ENCODE results near the gene ERCC6.

Gene ERCC6

DNA sequence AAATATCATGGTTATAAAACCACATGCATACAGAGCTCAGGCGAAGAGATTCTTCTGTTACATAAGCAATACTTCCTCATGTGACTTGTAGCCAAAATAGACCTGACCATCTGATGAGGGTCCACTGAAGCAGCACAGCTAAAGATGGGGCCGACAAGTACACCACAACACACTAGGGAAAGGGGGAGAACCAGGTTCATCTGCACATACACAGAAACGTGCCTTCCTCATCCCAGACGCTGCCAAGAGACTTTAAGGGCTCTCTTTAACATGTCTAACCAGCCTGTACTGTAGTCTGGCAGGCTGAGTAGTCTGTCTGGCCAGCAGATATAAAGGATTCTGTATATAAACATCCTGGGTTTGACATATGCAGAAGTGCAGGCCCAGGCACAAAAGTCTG, 30.3 kb downstream of the ERCC6 start:
- DNase-seq = no peak

GRCh38 chr10:49508249-49508648, 30.7 kb downstream of the ERCC6 start:
- DNase-seq = peak; percentile 68

DNA sequence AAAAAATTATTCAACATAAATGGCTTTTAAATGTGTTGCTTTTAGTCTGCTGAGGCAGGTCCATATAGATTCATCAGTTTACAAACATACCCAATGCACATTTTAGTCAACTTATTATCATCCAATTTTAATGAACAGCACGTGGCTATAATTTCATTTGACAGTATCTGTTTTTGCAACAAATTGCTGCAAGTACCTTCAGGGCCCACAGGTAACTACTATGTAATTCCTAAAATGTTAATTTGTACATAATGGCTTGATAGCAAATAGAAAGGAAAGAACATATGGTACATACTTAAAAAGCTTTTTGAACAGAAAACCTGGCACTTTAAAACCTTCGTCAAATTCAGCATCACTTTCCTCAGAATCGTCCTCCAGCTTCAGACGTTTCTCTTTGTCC, 33.3 kb downstream of the ERCC6 start:
- no peak for DNase-seq

DNA sequence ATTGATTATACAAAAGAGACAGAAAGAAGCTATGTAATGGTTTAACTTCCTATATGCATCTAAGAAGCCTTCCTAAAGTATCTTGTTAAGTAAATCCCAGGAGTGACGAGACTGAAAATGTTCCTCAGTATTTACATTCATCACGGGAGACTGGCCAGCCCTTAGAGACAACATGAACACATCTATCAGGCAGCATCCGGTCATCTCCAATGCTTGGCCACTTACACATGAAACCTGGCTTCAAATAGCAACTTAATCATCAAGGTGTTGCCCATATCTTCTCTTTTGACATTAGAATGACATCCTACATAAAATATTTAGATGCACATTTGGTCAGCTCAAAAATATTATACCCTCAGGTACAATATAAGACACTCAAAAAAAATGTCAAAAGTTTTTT, 33.8 kb downstream of the ERCC6 start:
- no peak for DNase-seq

DNA sequence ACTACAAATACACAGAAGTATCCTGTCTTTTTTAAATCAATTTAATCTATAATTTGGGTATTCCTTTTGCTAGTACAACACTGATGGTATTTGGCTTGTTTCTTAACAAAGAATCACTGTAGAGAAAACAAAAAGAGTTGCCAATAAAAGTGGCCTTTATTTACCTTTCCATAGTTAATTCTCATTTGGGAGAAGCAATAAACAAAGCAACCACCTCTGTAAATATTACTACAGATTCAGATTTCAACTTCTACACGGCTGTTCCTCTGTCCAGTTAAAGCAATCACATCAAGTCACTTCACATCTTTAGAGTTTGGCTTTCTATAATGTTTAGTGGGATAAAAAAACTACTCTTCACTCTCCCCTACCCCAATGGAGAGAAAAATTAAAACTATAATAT, 34.4 kb downstream of the ERCC6 start:
- no peak for DNase-seq

GRCh38 chr10:49502358-49502757, 36.6 kb downstream of the ERCC6 start:
- DNase-seq = no peak

GRCh38 chr10:49500412-49500811, 38.5 kb downstream of the ERCC6 start:
- no peak for DNase-seq

GRCh38 chr10:49499305-49499851, 39.5 kb downstream of the ERCC6 start:
- no peak for DNase-seq

DNA sequence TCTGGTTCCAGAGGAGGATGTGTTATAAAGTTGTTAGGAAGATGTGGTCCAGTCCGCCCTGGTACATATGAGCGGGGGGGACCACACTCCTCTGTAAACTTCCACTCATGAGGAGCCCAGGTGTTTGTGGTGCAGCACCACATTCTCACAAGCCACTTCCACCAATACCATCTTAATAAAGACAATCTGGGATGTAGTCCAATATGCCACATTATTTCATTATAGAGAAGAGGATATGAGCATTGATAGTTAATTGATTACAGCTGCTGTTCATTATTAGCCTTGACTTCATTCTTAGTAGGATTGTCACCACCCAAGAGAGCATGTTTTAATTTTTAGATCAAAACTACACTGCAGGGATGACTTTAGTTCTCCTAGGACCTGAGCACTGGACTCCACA, 40.5 kb downstream of the ERCC6 start:
- DNase-seq = no peak

GRCh38 chr10:49497358-49497757, 41.6 kb downstream of the ERCC6 start:
- no peak for DNase-seq

GRCh38 chr10:49488056-49488717, 50.7 kb downstream of the ERCC6 start:
- DNase-seq = no peak

DNA sequence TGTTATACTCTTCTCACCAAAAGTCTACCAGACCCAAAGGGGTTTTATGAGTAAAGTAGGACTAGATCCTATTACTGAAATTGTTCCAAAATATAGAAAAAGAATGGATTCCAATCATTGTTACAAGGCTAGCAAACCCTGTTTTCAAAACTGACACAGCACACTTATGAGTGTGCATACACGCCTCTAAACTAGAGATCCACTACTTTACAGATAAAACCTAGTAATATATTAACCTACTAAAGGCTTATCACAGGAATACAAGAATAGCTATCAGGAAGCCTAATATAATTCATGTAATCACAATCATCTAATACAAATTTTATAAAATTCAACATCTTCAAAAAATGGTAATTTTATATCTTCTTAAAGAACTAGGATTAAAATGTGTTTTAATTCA, 52.2 kb downstream of the ERCC6 start:
- DNase-seq = no peak

GRCh38 chr10:49486009-49486408, 52.9 kb downstream of the ERCC6 start:
- no peak for DNase-seq

DNA sequence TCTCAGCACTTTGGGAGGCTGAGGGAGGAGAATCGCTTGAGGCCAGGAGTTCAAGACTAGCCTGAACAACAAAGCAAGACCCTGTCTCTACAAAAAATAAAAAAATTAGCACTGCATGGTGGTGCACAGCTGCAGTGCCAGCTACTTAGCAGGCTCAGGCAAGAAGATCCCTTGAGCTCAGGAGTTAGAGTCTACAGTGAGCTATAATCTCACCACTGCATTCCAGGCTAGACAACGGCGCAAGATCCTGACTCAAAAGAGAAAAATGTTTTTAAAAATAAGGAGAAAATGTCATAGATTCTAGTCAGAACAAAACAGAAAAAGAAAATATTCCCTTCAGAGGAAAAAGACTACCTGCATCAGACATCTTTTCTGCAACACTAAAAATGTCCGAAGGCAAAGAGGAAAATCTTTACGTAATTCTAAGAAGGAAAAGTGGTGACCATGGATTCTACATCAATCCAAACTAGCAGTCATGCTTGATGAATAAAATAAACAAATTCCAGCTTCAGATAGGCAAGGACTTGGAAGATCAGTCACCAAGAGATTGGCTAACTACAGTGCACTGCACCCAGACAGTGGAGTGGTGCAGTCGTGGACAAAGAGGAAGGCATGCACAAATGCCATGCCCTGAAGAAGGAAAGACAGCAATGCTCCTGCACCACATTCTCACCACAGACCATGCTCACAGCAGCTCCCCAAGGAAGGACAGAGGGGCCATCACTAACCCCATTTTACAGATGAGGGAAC, 54.3 kb downstream of the ERCC6 start:
- DNase-seq = no peak

GRCh38 chr10:49478819-49479218, 60.1 kb downstream of the ERCC6 start:
- no peak for DNase-seq

GRCh38 chr10:49474901-49475300, 64.0 kb downstream of the ERCC6 start:
- no peak for DNase-seq

DNA sequence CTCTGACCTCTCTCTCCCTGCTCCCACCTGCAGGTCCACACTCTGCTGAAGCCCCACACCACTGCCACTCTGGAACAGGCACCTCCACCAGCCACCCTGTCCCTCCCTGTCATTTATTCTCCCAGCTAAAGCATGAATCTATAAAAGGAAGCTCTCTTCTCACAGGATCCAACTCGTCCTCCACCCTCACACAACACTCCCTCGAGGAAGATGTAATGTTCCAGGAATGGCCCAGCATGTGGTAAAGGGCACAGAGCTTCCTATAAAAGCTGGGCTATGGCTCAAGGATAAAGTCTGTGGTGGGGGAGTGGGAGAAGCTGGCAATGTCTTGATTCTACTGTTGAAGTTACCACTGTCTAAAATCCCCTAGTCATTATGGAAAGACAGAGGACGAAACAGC, 67.4 kb downstream of the ERCC6 start:
- DNase-seq = no peak

GRCh38 chr10:49465736-49466135, 73.2 kb downstream of the ERCC6 start:
- no peak for DNase-seq

Data from central memory CD4-positive, alpha-beta T cell (primary cell).